Measurements from ENCODE around the gene PDLIM3.

GRCh38 chr4:185506422-185506821 is 28.9 kb downstream of the PDLIM3 start:
- no peak for TF ChIP-seq CTCF (IDR thresholded peaks at IDR 0.05; ENCODE audit: low read depth, low read length)
- no peak for TF ChIP-seq POLR2A (IDR thresholded peaks at IDR 0.05; ENCODE audit: extremely low read depth, insufficient read length)
- TF ChIP-seq MYC (IDR thresholded peaks at IDR 0.05; ENCODE audit: low read depth, low read length) = no peak
- no peak for TF ChIP-seq MAX (IDR thresholded peaks at IDR 0.05; ENCODE audit: low read depth, low read length)

Data from NB4 (cell line).